ENCODE data around the gene C2CD5. TPM values are rescaled to one million over a fixed set of nuclear protein-coding genes. Genes with fewer than 3 reads are reported as not detected.

C2CD5 gene
- total and polyA plus RNA-seq, 2 of the 13 experiments (the other 11 are each of a cell fraction or from before 2014, with no cell fraction given): 12.6 to 14.6 TPM

- no peak overlapping the region for H3K4me2 ChIP-seq (ENCODE audit: low read depth, low read length)
- ATAC-seq (no peak), DNase-seq (ENCODE audit: low spot score) (no peak), FAIRE-seq (no peak)
- no peaks in the 10 kb centered on the region for H3K27me3 ChIP-seq (ENCODE audit: control insufficient read depth in 1 of 2, insufficient read depth in 2 of 2, low read length in 2 of 2)
- H3K36me3 ChIP-seq (replicated peaks in 1 of 2; ENCODE audit: control insufficient read depth in 1 of 2, insufficient read depth in 2 of 2, low read length in 2 of 2): no peaks in the 10 kb centered on the region; a peak in 1 of 5 replicates
- TF ChIP-seq, protein P1, sequence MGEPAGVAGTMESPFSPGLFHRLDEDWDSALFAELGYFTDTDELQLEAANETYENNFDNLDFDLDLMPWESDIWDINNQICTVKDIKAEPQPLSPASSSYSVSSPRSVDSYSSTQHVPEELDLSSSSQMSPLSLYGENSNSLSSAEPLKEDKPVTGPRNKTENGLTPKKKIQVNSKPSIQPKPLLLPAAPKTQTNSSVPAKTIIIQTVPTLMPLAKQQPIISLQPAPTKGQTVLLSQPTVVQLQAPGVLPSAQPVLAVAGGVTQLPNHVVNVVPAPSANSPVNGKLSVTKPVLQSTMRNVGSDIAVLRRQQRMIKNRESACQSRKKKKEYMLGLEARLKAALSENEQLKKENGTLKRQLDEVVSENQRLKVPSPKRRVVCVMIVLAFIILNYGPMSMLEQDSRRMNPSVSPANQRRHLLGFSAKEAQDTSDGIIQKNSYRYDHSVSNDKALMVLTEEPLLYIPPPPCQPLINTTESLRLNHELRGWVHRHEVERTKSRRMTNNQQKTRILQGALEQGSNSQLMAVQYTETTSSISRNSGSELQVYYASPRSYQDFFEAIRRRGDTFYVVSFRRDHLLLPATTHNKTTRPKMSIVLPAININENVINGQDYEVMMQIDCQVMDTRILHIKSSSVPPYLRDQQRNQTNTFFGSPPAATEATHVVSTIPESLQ (CRISPR knock-in tag; conservative IDR thresholded peaks at IDR 0.05): no peak
- TF ChIP-seq CEBPB (IDR thresholded peaks at IDR 0.05; ENCODE audit: borderline replicate concordance, low read depth, low read length): peak; percentile 45; the same call in 1 of the 2 replicates
- no peak for TF ChIP-seq ZNF713 (CRISPR knock-in tag; IDR thresholded peaks at IDR 0.05)
- no peak for TF ChIP-seq MAZ (IDR thresholded peaks at IDR 0.05; ENCODE audit: borderline replicate concordance, low read depth, low read length)
- no peak for TF ChIP-seq MAZ (CRISPR knock-in tag; IDR thresholded peaks at IDR 0.05; ENCODE audit: low read depth)
- no peak overlapping the region for H3K9ac ChIP-seq (ENCODE audit: insufficient read depth, low read depth, low read length)
- no peak overlapping the region for H3K27ac ChIP-seq (ENCODE audit: extremely low read length, insufficient read depth, low read length)
- no peak overlapping the region for H2AFZ ChIP-seq (ENCODE audit: low read length)
- ChIA-PET POLR2A (no interaction called here), CTCF (ENCODE audit: low intra/inter-chr PET ratio, low total read pairs) (no interaction called here)
- in situ Hi-C loops (cut with HindIII; ENCODE audit: extremely low pct_ligation_motif_present, low pct_unique_long_range_greater_than_20kb) (no loop called here), intact Hi-C loops (cut with micrococcal nuclease; ENCODE audit: unreplicated experiment) (no loop called here)
- WGBS (ENCODE audit: low lambda C conversion rate): 95% methylated on average over 4 of the region's 4 CpGs
- no peaks in the 10 kb centered on the region for H3K4me1 ChIP-seq (ENCODE audit: insufficient read depth, low read length)
- no peak overlapping the region for H3K4me3 ChIP-seq (replicated peaks in 1 of 3; ENCODE audit: insufficient read depth in 1 of 3, low read depth in 2 of 3, low read length in 3 of 3)
- H3K79me2 ChIP-seq (ENCODE audit: insufficient read depth, low read length): no peaks in the 10 kb centered on the region
- H3K9me3 ChIP-seq (ENCODE audit: low read length): no peaks in the 10 kb centered on the region
- no peaks in the 10 kb centered on the region for H4K20me1 ChIP-seq (ENCODE audit: insufficient read depth, low read length)
- no TSS peak for BruUV-seq (replicated peaks)
These were observed 67.0 kb downstream of the C2CD5 start for GRCh38 chr12:22477166-22477893.

DNA sequence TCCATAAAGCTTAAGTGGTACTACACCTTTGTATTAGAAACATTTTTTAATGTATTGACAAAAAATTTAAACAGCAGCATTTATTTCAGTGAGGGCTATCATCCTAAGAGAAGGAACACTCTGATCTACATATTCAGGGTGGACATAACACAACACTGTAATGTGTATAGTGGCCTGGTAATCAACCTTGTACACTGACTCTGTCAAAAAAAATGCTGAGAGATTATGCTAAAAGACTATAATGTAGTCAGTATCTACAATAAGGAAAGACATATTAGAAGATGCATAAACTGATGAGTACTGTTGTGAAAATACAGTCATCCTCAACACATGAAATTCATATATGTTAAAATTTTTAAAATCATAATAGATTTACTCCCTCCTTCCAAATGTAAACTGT lies 68.2 kb downstream of the C2CD5 start:
- no peak for FAIRE-seq
- no peaks in the 10 kb centered on the region for H3K4me1 ChIP-seq (ENCODE audit: insufficient read depth, low read length)
- TF ChIP-seq, protein P2, sequence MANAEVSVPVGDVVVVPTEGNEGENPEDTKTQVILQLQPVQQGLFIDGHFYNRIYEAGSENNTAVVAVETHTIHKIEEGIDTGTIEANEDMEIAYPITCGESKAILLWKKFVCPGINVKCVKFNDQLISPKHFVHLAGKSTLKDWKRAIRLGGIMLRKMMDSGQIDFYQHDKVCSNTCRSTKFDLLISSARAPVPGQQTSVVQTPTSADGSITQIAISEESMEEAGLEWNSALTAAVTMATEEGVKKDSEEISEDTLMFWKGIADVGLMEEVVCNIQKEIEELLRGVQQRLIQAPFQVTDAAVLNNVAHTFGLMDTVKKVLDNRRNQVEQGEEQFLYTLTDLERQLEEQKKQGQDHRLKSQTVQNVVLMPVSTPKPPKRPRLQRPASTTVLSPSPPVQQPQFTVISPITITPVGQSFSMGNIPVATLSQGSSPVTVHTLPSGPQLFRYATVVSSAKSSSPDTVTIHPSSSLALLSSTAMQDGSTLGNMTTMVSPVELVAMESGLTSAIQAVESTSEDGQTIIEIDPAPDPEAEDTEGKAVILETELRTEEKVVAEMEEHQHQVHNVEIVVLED (CRISPR knock-in tag; IDR thresholded peaks at IDR 0.05; ENCODE audit: borderline replicate concordance): no peak
- TF ChIP-seq NR2F1 (CRISPR knock-in tag; IDR thresholded peaks at IDR 0.05) (no peak), ZBTB2 (CRISPR knock-in tag; IDR thresholded peaks at IDR 0.05; ENCODE audit: low read depth) (no peak)
- TF ChIP-seq, protein P3, sequence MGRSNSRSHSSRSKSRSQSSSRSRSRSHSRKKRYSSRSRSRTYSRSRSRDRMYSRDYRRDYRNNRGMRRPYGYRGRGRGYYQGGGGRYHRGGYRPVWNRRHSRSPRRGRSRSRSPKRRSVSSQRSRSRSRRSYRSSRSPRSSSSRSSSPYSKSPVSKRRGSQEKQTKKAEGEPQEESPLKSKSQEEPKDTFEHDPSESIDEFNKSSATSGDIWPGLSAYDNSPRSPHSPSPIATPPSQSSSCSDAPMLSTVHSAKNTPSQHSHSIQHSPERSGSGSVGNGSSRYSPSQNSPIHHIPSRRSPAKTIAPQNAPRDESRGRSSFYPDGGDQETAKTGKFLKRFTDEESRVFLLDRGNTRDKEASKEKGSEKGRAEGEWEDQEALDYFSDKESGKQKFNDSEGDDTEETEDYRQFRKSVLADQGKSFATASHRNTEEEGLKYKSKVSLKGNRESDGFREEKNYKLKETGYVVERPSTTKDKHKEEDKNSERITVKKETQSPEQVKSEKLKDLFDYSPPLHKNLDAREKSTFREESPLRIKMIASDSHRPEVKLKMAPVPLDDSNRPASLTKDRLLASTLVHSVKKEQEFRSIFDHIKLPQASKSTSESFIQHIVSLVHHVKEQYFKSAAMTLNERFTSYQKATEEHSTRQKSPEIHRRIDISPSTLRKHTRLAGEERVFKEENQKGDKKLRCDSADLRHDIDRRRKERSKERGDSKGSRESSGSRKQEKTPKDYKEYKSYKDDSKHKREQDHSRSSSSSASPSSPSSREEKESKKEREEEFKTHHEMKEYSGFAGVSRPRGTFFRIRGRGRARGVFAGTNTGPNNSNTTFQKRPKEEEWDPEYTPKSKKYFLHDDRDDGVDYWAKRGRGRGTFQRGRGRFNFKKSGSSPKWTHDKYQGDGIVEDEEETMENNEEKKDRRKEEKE (IDR thresholded peaks at IDR 0.05): no peak

More for the DNA sequence above, 68.2 kb downstream of the C2CD5 start:
- no TSS peak for BruUV-seq (replicated peaks)
- in situ Hi-C loops (cut with HindIII; ENCODE audit: extremely low pct_ligation_motif_present, low pct_unique_long_range_greater_than_20kb) (no loop called here), intact Hi-C loops (cut with micrococcal nuclease; ENCODE audit: unreplicated experiment) (no loop called here)
- Histone ChIP-seq H3K4me3 (replicated peaks in 1 of 3; ENCODE audit: insufficient read depth in 1 of 3, low read depth in 2 of 3, low read length in 3 of 3) (no peak overlapping the region), H3K4me2 (ENCODE audit: low read depth, low read length) (no peak overlapping the region), H3K79me2 (ENCODE audit: insufficient read depth, low read length) (no peaks in the 10 kb centered on the region), H3K27ac (ENCODE audit: extremely low read length, insufficient read depth, low read length) (no peak overlapping the region), H2AFZ (ENCODE audit: low read length) (no peak overlapping the region), H3K36me3 (replicated peaks in 1 of 2; ENCODE audit: control insufficient read depth in 1 of 2, insufficient read depth in 2 of 2, low read length in 2 of 2) (no peaks in the 10 kb centered on the region), H3K27me3 (ENCODE audit: control insufficient read depth in 1 of 2, insufficient read depth in 2 of 2, low read length in 2 of 2) (no peaks in the 10 kb centered on the region), H3K9me3 (ENCODE audit: low read length) (no peaks in the 10 kb centered on the region), H3K9ac (ENCODE audit: insufficient read depth, low read depth, low read length) (no peak overlapping the region), H4K20me1 (ENCODE audit: insufficient read depth, low read length) (no peaks in the 10 kb centered on the region)
- ChIA-PET POLR2A (no interaction called here), CTCF (ENCODE audit: low intra/inter-chr PET ratio, low total read pairs) (no interaction called here)
- DNase-seq (ENCODE audit: low spot score) (no peak), ATAC-seq (no peak)
